SK-N-SH treated with all-trans-retinoic acid at 6 μM for 48 hours (cell line): ENCODE data around the gene GPR153.

ENCODE experiments used
- ATAC-seq: fragments of 200-7000 bp; cut with Tn5 transposase; 3 replicates; pipeline ENCODE4 v1.9.1; 2020; ENCODE audit warnings: mild to moderate bottlenecking, moderate library complexity
- BACH2 ChIP-seq: fragments of 250-450 bp; sonication (Bioruptor Pico); IDR thresholded peaks from 2 replicates; pipeline ENCODE4 v1.9.0; 2021; ENCODE audit warnings: mild to moderate bottlenecking, borderline replicate concordance
- CSRNP3 ChIP-seq: fragments of 250-450 bp; sonication (Bioruptor Pico); IDR thresholded peaks from 2 replicates; pipeline ENCODE4 v1.5.1; 2021; ENCODE audit warnings: mild to moderate bottlenecking, moderate library complexity
- ESRRG ChIP-seq: fragments of 250-450 bp; sonication (Bioruptor Pico); IDR thresholded peaks from 2 replicates; pipeline ENCODE4 v1.6.1; 2021; ENCODE audit warnings: mild to moderate bottlenecking
- GLIS3 ChIP-seq: fragments of 250-450 bp; sonication (Bioruptor Pico); IDR thresholded peaks from 2 replicates; pipeline ENCODE4 v1.5.0; 2020; ENCODE audit warnings: mild to moderate bottlenecking, moderate library complexity
- ISL1 ChIP-seq: fragments of 250-450 bp; sonication (Bioruptor Pico); IDR thresholded peaks from 2 replicates; pipeline ENCODE4 v2.1.2; 2022; ENCODE audit warnings: mild to moderate bottlenecking, moderate library complexity
- OSR1 ChIP-seq: fragments of 250-450 bp; sonication (Bioruptor Pico); IDR thresholded peaks from 2 replicates; pipeline ENCODE4 v1.8.0; 2022; ENCODE audit warnings: moderate library complexity, mild to moderate bottlenecking, inconsistent platforms
- PPARA ChIP-seq: fragments of 250-450 bp; sonication (Bioruptor Pico); IDR thresholded peaks from 2 replicates; pipeline ENCODE4 v1.5.0; 2020; ENCODE audit warnings: mild to moderate bottlenecking, borderline replicate concordance
- RARB ChIP-seq: fragments of 250-450 bp; sonication (Bioruptor Pico); IDR thresholded peaks from 2 replicates; pipeline ENCODE4 v1.8.0; 2021; ENCODE audit warnings: mild to moderate bottlenecking, moderate library complexity
- SNAI2 ChIP-seq: fragments of 250-450 bp; sonication (Bioruptor Pico); IDR thresholded peaks from 2 replicates; pipeline ENCODE4 v1.5.0; 2020; ENCODE audit warnings: mild to moderate bottlenecking, moderate library complexity
- TCF4 ChIP-seq: fragments of 250-450 bp; sonication (Bioruptor Pico); IDR thresholded peaks from 2 replicates; pipeline ENCODE4 v1.8.0; 2021; ENCODE audit warnings: mild to moderate bottlenecking, moderate library complexity, borderline replicate concordance
- TOX ChIP-seq: fragments of 250-450 bp; sonication (Bioruptor Pico); IDR thresholded peaks from 2 replicates; pipeline ENCODE4 v1.8.0; 2021; ENCODE audit warnings: mild to moderate bottlenecking, moderate library complexity, borderline replicate concordance
- ZC3H10 ChIP-seq: fragments of 250-450 bp; sonication (Bioruptor Pico); IDR thresholded peaks from 2 replicates; pipeline ENCODE4 v1.5.1; 2021; ENCODE audit warnings: mild to moderate bottlenecking, moderate library complexity
- ZFP30 ChIP-seq: fragments of 450-650 bp; formaldehyde crosslinking; IDR thresholded peaks from 2 replicates; pipeline ENCODE4 v1.5.0; 2022; ENCODE audit warnings: mild to moderate bottlenecking, moderate library complexity
- ZNF70 ChIP-seq: fragments of 450-650 bp; formaldehyde crosslinking; IDR thresholded peaks from 2 replicates; pipeline ENCODE4 v1.5.0; 2020; ENCODE audit warnings: mild to moderate bottlenecking, moderate library complexity
- TF ChIP-seq, protein P1 (sequence below): fragments of 250-450 bp; sonication (Bioruptor Pico); IDR thresholded peaks from 2 replicates; pipeline ENCODE4 v1.8.0; 2021; ENCODE audit warnings: low read depth, mild to moderate bottlenecking, moderate library complexity, borderline replicate concordance
- TF ChIP-seq, protein P2 (sequence below): fragments of 250-450 bp; sonication (Bioruptor Pico); IDR thresholded peaks from 2 replicates; pipeline ENCODE4 v1.8.0; 2020; ENCODE audit warnings: mild to moderate bottlenecking, moderate library complexity, borderline replicate concordance
- TF ChIP-seq, protein P3 (sequence below): fragments of 250-450 bp; sonication (Bioruptor Pico); IDR thresholded peaks from 2 replicates; pipeline ENCODE4 v1.5.0; 2020; ENCODE audit warnings: mild to moderate bottlenecking, moderate library complexity

Gene GPR153

DNA sequence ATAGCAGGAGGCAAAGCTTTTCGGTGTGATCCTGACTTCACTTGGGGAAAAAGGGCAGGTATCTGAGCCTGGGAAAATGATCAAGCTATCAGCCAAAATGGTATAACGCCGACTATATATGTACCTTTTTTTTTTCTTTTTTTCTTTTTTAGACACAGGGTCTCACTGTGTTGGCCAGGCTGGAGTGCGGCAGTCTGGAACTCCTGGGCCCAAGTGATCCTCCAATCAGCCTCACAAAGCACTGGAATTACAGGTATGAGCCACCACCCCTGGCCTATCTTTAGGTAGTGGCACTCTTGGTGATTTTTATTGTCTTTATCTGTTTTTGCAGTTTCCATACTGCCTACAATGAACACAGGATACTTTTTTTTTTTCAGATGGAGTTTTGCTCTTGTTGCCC is 23.8 kb downstream of the GPR153 start (continued):
- TF ChIP-seq, protein P1, sequence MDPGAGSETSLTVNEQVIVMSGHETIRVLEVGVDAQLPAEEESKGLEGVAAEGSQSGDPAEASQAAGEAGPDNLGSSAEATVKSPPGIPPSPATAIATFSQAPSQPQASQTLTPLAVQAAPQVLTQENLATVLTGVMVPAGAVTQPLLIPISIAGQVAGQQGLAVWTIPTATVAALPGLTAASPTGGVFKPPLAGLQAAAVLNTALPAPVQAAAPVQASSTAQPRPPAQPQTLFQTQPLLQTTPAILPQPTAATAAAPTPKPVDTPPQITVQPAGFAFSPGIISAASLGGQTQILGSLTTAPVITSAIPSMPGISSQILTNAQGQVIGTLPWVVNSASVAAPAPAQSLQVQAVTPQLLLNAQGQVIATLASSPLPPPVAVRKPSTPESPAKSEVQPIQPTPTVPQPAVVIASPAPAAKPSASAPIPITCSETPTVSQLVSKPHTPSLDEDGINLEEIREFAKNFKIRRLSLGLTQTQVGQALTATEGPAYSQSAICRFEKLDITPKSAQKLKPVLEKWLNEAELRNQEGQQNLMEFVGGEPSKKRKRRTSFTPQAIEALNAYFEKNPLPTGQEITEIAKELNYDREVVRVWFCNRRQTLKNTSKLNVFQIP (CRISPR knock-in tag) = no peak
- TF ChIP-seq ISL1 (CRISPR knock-in tag) = no peak
- TF ChIP-seq TOX (CRISPR knock-in tag) = no peak
- TF ChIP-seq, all 23 proteins: peak for 0

- no peak for ATAC-seq
- TF ChIP-seq GLIS3 (CRISPR knock-in tag) (no peak), ZNF70 (CRISPR knock-in tag) (no peak), CSRNP3 (CRISPR knock-in tag) (no peak), BACH2 (no peak), PPARA (CRISPR knock-in tag) (no peak), TOX (CRISPR knock-in tag) (no peak), ZFP30 (CRISPR knock-in tag) (no peak)
Measured at GRCh38 chr1:6235296-6235677, 25.6 kb downstream of the GPR153 start.

DNA sequence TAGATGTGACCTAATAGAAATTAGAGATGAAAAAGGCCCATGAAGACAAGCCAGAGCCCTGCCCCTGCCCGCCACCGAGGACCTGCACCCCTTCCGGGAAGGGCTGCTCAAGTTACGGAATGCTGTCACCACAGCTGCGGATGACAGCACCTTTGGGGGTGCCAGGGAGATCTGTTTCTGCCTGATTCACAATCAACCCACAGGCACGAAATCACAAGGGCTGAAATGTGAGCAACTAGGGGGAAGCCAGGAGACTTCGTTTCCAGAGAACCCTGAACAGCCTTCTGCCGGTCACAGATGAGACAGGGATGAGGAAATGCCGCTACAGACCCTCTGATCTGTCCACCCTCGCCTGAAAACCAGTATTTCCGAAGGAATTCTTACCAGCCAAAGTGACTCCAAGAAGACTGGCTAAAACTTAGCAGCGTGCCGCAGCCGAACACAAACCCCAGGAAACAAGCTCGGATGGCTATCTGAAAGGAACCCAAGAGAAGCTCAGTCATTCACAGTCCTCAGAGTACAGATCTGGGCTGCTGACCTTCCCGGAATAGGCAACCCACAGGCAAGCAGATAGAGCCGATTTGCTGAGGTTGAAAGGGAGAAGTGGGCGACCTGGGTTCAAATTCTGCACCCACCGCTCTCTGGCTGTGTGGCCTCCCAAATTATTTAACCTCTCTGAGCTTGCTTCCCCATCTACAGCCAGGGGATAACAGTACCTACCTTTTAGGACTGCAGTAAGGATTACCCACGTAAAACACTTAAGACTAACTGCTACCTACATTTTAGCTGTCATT is 26.2 kb downstream of the GPR153 start:
- ATAC-seq = peak; percentile 46
- TF ChIP-seq, protein P2, sequence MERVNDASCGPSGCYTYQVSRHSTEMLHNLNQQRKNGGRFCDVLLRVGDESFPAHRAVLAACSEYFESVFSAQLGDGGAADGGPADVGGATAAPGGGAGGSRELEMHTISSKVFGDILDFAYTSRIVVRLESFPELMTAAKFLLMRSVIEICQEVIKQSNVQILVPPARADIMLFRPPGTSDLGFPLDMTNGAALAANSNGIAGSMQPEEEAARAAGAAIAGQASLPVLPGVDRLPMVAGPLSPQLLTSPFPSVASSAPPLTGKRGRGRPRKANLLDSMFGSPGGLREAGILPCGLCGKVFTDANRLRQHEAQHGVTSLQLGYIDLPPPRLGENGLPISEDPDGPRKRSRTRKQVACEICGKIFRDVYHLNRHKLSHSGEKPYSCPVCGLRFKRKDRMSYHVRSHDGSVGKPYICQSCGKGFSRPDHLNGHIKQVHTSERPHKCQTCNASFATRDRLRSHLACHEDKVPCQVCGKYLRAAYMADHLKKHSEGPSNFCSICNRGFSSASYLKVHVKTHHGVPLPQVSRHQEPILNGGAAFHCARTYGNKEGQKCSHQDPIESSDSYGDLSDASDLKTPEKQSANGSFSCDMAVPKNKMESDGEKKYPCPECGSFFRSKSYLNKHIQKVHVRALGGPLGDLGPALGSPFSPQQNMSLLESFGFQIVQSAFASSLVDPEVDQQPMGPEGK (CRISPR knock-in tag) = no peak
- TF ChIP-seq OSR1 (CRISPR knock-in tag) = no peak
- no peak for TF ChIP-seq RARB (CRISPR knock-in tag)
- no peak for TF ChIP-seq PPARA (CRISPR knock-in tag)
- no peak for TF ChIP-seq TOX (CRISPR knock-in tag)
- TF ChIP-seq, protein P3, sequence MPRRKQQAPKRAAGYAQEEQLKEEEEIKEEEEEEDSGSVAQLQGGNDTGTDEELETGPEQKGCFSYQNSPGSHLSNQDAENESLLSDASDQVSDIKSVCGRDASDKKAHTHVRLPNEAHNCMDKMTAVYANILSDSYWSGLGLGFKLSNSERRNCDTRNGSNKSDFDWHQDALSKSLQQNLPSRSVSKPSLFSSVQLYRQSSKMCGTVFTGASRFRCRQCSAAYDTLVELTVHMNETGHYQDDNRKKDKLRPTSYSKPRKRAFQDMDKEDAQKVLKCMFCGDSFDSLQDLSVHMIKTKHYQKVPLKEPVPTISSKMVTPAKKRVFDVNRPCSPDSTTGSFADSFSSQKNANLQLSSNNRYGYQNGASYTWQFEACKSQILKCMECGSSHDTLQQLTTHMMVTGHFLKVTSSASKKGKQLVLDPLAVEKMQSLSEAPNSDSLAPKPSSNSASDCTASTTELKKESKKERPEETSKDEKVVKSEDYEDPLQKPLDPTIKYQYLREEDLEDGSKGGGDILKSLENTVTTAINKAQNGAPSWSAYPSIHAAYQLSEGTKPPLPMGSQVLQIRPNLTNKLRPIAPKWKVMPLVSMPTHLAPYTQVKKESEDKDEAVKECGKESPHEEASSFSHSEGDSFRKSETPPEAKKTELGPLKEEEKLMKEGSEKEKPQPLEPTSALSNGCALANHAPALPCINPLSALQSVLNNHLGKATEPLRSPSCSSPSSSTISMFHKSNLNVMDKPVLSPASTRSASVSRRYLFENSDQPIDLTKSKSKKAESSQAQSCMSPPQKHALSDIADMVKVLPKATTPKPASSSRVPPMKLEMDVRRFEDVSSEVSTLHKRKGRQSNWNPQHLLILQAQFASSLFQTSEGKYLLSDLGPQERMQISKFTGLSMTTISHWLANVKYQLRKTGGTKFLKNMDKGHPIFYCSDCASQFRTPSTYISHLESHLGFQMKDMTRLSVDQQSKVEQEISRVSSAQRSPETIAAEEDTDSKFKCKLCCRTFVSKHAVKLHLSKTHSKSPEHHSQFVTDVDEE = no peak
- no peak for TF ChIP-seq CSRNP3 (CRISPR knock-in tag)
- no peak for TF ChIP-seq ESRRG (CRISPR knock-in tag)
- no peak for TF ChIP-seq ZC3H10 (CRISPR knock-in tag)
- no peak for TF ChIP-seq ISL1 (CRISPR knock-in tag)
- no peak for TF ChIP-seq ZNF70 (CRISPR knock-in tag)
- no peak for TF ChIP-seq TCF4 (CRISPR knock-in tag)
- no peak for TF ChIP-seq ZFP30 (CRISPR knock-in tag)
- TF ChIP-seq, protein P1 (CRISPR knock-in tag) = no peak
- no peak for TF ChIP-seq GLIS3 (CRISPR knock-in tag)
- TF ChIP-seq SNAI2 = no peak
